Upper lobe of left lung (tissue), 6 donors: ENCODE measurements around the gene DPP6. TPM values are rescaled to one million over a fixed set of nuclear protein-coding genes. Genes with fewer than 3 reads are reported as not detected.

Source experiments
- ATAC-seq, 2 donors: fragments of 200-7000 bp; cut with Tn5 transposase; one replicate each; pipeline ENCODE4 v1.9.1; 2022; ENCODE audit warnings: mild to moderate bottlenecking in 2 of 2, moderate library complexity in 2 of 2; ENCODE audit not compliant: low FRiP score in 2 of 2
- DNase-seq, 2 donors: peaks; one replicate each; pipeline ENCODE4 v3.0.0-alpha.2; 2019 to 2020
- H3K27ac ChIP-seq, 4 donors: fragments of 200-600 bp; sonication (generic); one replicate each; pipeline ENCODE4 v1.5.1; 2016 to 2019
- H3K27me3 ChIP-seq, 4 donors: fragments of 200-600 bp; sonication (generic); one replicate each; pipeline ENCODE4 v1.5.1; 2017 to 2019
- H3K36me3 ChIP-seq, 4 donors: fragments of 200-600 bp; sonication (generic); one replicate each; pipeline ENCODE4 v1.5.1; 2016 to 2019
- H3K4me1 ChIP-seq, 4 donors: fragments of 200-600 bp; sonication (generic); one replicate each; pipeline ENCODE4 v1.5.1; 2018 to 2019
- H3K4me3 ChIP-seq, 4 donors: fragments of 200-600 bp; sonication (generic); one replicate each; pipeline ENCODE4 v1.5.1; 2017 to 2019; ENCODE audit warnings: mild to moderate bottlenecking in 2 of 4, moderate library complexity in 1 of 4
- H3K9me3 ChIP-seq, 4 donors: fragments of 200-600 bp; sonication (generic); one replicate each; pipeline ENCODE4 v1.5.1; 2018 to 2019
- EP300 ChIP-seq, 4 donors: sonication (generic); formaldehyde crosslinking; IDR thresholded peaks; one replicate each; pipeline ENCODE4 v1.5.1; 2017; ENCODE audit warnings: antibody characterized with exemption in 4 of 4, control low read depth in 2 of 4
- POLR2A ChIP-seq, 4 donors: fragments of 450-650 bp; IDR thresholded peaks; one replicate each; pipeline ENCODE4 v1.5.1; 2016 to 2017; ENCODE audit warnings: antibody characterized with exemption in 4 of 4, mild to moderate bottlenecking in 2 of 4
- POLR2AphosphoS5 ChIP-seq, 2 donors: sonication (generic); formaldehyde crosslinking; IDR thresholded peaks; one replicate each; pipeline ENCODE4 v1.5.1; 2017; ENCODE audit warnings: antibody characterized with exemption in 2 of 2
- WGBS, 2 donors: methylation state at CpG; one replicate each; pipeline ENCODE4 v1.1.5; 2017 to 2018; 5-methylcytosine and 5-hydroxymethylcytosine counted together
- total RNA-seq, 6 donors: library from RNA; depleted of rRNA in 4 of 6; stranded (reverse); fragments of >200 nt in 4 of 6; gene quantifications; one replicate each; pipeline versions ENCODE4 v1.1.0 to v1.2.1, GENCODE V29; 2016 to 2021
- TF ChIP-seq, protein P1 (sequence below), 6 experiments: fragments of 450-650 bp in 4 of 6; fragments of 200-600 bp in 2 of 6; sonication (generic) in 2 of 6; IDR thresholded peaks; one replicate each; pipeline ENCODE4 v1.5.1; 2016 to 2019; ENCODE audit warnings: antibody characterized with exemption in 6 of 6
- donor health status: DM: no; HTN: no; CAD: no; lungs with moderate emphysema.
- donor health status: DM: no; HTN: yes; CAD: no; lungs with severe emphysema.

DPP6 gene
- total RNA-seq, 6 donors from 2014 or later: 0.49 to 3.1 (median 0.86) TPM; not detected in 2

DNA sequence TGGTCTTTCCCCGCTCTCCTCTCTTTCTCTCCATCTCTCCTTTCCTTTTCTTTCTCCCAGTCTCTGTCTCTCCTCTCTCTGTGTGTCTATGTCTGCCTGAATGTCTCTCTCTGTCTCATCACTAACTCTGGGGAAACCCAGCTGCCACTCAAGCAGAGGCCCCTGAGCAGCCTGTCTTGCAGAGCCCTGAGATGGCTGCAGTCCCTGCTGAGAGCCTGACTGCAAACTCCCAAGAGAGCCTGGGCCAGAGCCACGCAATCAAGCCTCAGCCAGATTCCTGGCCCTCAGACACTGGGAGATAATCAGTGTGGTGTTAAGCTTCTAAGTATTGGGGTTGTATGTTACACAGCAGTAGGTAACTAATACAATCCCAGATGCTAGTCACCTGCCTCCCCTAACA lies 859.2 kb downstream of the DPP6 start:
- TF ChIP-seq, protein P1, sequence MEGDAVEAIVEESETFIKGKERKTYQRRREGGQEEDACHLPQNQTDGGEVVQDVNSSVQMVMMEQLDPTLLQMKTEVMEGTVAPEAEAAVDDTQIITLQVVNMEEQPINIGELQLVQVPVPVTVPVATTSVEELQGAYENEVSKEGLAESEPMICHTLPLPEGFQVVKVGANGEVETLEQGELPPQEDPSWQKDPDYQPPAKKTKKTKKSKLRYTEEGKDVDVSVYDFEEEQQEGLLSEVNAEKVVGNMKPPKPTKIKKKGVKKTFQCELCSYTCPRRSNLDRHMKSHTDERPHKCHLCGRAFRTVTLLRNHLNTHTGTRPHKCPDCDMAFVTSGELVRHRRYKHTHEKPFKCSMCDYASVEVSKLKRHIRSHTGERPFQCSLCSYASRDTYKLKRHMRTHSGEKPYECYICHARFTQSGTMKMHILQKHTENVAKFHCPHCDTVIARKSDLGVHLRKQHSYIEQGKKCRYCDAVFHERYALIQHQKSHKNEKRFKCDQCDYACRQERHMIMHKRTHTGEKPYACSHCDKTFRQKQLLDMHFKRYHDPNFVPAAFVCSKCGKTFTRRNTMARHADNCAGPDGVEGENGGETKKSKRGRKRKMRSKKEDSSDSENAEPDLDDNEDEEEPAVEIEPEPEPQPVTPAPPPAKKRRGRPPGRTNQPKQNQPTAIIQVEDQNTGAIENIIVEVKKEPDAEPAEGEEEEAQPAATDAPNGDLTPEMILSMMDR (IDR thresholded peaks at IDR 0.05): no peak
- no peak for TF ChIP-seq POLR2AphosphoS5 (IDR thresholded peaks at IDR 0.05)
- no peak for TF ChIP-seq POLR2A (IDR thresholded peaks at IDR 0.05)
- no peak for TF ChIP-seq EP300 (IDR thresholded peaks at IDR 0.05)
- WGBS, 2 donors: 94 to 100% methylated on average over 2 of the region's 2 CpGs
- Histone ChIP-seq H3K27ac (no peak overlapping the region), H3K36me3 (no peaks in the 10 kb centered on the region), H3K4me1 (peaks cover 4 to 12% (median 7%) of the 10 kb centered on the region in 4 donors), H3K4me3 (no peak overlapping the region), H3K27me3 (peaks cover 0 to 9% (median 4%) of the 10 kb centered on the region in 4 donors), H3K9me3 (peaks cover 0 to 9% (median 3%) of the 10 kb centered on the region in 4 donors)
- DNase-seq (no peak), ATAC-seq (no peak)

DNA sequence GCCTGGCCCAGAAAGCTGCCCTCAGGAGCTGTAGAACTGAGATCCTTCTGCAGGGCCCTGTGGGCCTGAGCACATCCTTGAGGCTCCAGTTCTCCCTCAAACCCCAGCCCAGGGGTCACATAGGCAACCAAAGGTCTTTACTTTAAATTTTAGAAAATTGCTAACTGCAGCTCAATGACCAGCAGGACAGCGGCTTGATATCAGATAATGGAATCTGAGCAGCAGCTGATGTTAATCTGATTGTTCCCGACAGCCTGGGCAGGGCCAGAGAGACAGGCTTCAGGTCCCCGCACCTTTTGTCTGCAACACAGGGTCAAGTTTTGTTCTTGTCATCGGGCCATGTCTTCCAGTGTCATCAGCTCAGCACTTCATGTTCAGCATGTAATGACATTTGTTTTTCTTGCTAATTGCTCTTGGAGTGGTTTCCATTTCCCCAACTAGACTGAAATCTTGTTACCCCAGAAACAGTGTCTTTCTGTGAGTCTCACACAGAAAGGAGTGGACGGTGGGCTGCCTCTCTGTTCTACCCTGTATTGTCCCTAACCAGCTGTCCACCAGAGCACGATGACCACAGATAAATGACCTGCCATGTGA lies 859.8 kb downstream of the DPP6 start:
- 84 to 87% methylated on average over 6 of the region's 6 CpGs for WGBS, 2 donors
- Histone ChIP-seq H3K27me3 (peaks cover 0 to 9% (median 4%) of the 10 kb centered on the region in 4 donors), H3K4me1 (peaks cover 4 to 12% (median 7%) of the 10 kb centered on the region in 4 donors), H3K36me3 (no peaks in the 10 kb centered on the region), H3K4me3 (no peak overlapping the region), H3K27ac (no peak overlapping the region), H3K9me3 (peaks cover 0 to 9% (median 3%) of the 10 kb centered on the region in 4 donors)
- ATAC-seq (no peak), DNase-seq (no peak)
- TF ChIP-seq EP300 (IDR thresholded peaks at IDR 0.05): no peak
- no peak for TF ChIP-seq POLR2A (IDR thresholded peaks at IDR 0.05)
- TF ChIP-seq POLR2AphosphoS5 (IDR thresholded peaks at IDR 0.05): no peak
- TF ChIP-seq, protein P1 (IDR thresholded peaks at IDR 0.05): no peak

DNA sequence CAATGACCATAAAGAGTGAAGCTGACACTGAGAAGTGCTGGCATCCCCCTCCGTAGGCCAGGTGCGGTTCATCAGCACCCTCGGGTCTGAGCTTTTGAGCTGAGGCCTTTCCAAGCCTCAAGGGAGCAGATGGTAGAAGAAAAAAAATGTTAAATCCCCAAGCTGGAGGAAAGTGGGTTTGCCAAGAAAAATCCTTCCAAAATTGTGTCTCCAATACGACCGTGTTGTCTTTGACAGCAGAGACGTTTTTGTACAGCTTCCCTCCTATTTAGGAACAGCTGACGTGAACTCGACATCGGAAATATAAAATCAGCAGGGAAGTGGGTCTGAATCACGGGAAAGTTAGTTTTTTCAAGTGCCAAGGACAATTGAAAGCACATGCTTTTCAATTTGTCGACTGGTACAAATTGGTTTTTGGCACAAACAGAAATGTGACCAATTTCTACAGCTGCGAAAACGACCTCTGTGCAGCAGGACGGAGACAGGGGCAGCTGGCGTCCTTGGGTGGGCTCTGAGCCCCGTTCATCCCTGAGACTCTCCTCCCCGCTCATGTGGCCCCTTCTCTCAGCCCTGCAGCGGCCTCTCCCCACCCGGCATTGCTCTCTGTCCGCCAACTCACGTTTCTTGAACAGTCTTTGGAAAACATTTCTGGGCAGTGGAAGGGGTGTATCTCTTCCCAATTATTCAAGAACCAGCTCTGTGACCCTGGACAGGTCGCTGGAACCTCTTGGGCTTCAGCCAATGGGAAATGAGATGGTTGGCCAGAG lies 860.9 kb downstream of the DPP6 start:
- Histone ChIP-seq H3K9me3 (peaks cover 0 to 9% (median 3%) of the 10 kb centered on the region in 4 donors), H3K4me3 (no peak overlapping the region), H3K36me3 (no peaks in the 10 kb centered on the region), H3K27ac (no peak overlapping the region), H3K4me1 (peaks cover 4 to 12% (median 7%) of the 10 kb centered on the region in 4 donors), H3K27me3 (peaks cover 0 to 9% (median 4%) of the 10 kb centered on the region in 4 donors)
- WGBS, 2 donors: 70 to 75% methylated on average over 22 of the region's 22 CpGs
- DNase-seq: no peak
- ATAC-seq: no peak
- TF ChIP-seq, protein P1 (IDR thresholded peaks at IDR 0.05): no peak
- TF ChIP-seq POLR2AphosphoS5 (IDR thresholded peaks at IDR 0.05) (no peak), EP300 (IDR thresholded peaks at IDR 0.05) (no peak), POLR2A (IDR thresholded peaks at IDR 0.05) (no peak)

DNA sequence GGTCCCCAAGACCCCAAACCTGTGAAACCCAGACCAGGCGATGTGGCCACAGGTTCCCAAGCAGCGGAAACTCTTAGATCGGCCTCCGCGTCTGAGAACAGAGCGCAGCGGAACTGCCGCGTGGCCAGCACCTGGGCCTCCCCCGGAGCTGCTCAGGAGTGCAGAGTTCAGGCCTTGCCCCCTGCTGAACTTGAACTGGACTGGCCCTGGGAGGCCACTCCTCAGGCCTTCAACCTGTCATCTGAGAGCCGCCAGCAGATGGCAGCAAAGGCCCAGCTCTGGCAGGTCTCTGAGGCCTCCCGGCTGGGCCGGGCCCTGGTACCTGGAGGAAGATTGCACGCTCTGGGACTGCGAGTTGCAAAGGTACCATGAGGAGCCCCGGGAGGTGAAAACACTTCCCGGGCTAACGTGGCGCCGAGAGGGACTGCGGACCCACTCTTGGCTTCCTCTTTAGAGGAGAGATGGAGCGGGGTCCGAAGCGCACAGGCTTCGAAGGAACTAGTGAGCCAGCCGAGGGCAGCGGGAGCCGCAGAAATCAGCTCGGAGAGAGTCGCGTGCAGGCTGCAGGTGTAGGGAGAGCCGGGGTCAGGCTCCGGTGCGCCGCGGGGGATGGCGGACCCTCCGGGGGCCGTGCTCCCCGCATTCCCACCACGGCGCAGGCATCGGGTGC lies 861.6 kb downstream of the DPP6 start:
- peaks cover 4 to 12% (median 7%) of the 10 kb centered on the region in 4 donors for H3K4me1 ChIP-seq
- no peak for TF ChIP-seq POLR2A (IDR thresholded peaks at IDR 0.05)
- TF ChIP-seq, protein P1 (IDR thresholded peaks at IDR 0.05): peak; percentile 84 to 90 (median 88)
- DNase-seq (peak; percentile 88 to 89), ATAC-seq (peak; percentile 86 to 94)
- peaks cover 0 to 9% (median 4%) of the 10 kb centered on the region in 4 donors for H3K27me3 ChIP-seq
- H3K27ac ChIP-seq: no peak overlapping the region
- H3K9me3 ChIP-seq: peaks cover 0 to 9% (median 3%) of the 10 kb centered on the region in 4 donors
- WGBS, 2 donors: 11 to 26% methylated on average over 27 to 38 of the region's 43 CpGs
- peak overlapping the region in 3 of 4 donors; percentile 17 to 39 (median 32) for H3K4me3 ChIP-seq
- no peaks in the 10 kb centered on the region for H3K36me3 ChIP-seq
